WTC11 (cell line): ENCODE measurements around the gene EYS. TPM values are rescaled to one million over a fixed set of nuclear protein-coding genes. Genes with fewer than 3 reads are reported as not detected.
A peak's percentile ranks its signal among the peaks of the same experiment; 100 is the strongest.

ENCODE experiments used
- ATAC-seq: fragments of 200-7000 bp; cut with Tn5 transposase; 2 replicates; pipeline ENCODE4 v1.10.0; 2021; ENCODE audit warnings: mild to moderate bottlenecking, moderate library complexity
- CTCF ChIA-PET: fragments of 300-600 bp; sonication (Branson Sonifier 250); formaldehyde crosslinking; loops from one replicate; lab custom pipeline; 2021; ENCODE audit warnings: antibody characterized with exemption; lab: Charles Lee
- POLR2A ChIA-PET: fragments of 350-600 bp; sonication (Branson Sonifier 250); formaldehyde crosslinking; loops from one replicate; lab custom pipeline; 2021; ENCODE audit warnings: antibody characterized with exemption; lab: Charles Lee
- DNase-seq: peaks from one replicate; pipeline ENCODE4 v3.0.0; 2021; ENCODE audit warnings: low spot score
- H3K27ac Mint-ChIP-seq: 2 replicates; pipeline ENCODE4 v1.8.0; 2021; ENCODE audit warnings: mixed read lengths
- H3K27me3 Mint-ChIP-seq: 2 replicates; pipeline ENCODE4 v1.8.0; 2021; ENCODE audit warnings: low read depth, mild to moderate bottlenecking, moderate library complexity, mixed read lengths
- H3K36me3 Mint-ChIP-seq: 2 replicates; pipeline ENCODE4 v1.8.0; 2021; ENCODE audit warnings: mixed read lengths
- H3K4me1 Mint-ChIP-seq: 2 replicates; pipeline ENCODE4 v1.8.0; 2022; ENCODE audit warnings: mixed read lengths
- H3K4me3 Mint-ChIP-seq: 2 replicates; pipeline ENCODE4 v1.8.0; 2021; ENCODE audit warnings: mild to moderate bottlenecking, moderate library complexity, mixed read lengths
- H3K9me3 Mint-ChIP-seq: 2 replicates; pipeline ENCODE4 v1.8.0; 2021; ENCODE audit warnings: mixed read lengths
- CREB1 ChIP-seq: sonication (generic); formaldehyde crosslinking; IDR thresholded peaks from 2 replicates; pipeline ENCODE4 v1.8.0; 2023; ENCODE audit warnings: mild to moderate bottlenecking, missing genetic modification reagents
- EMX1 ChIP-seq: fragments of 250-450 bp; sonication (Bioruptor Pico); IDR thresholded peaks from 2 replicates; pipeline ENCODE4 v1.8.0; 2021; ENCODE audit warnings: mild to moderate bottlenecking
- GRHL2 ChIP-seq: fragments of 250-450 bp; sonication (Bioruptor Pico); IDR thresholded peaks from 2 replicates; pipeline ENCODE4 v1.8.0; 2022; ENCODE audit warnings: mild to moderate bottlenecking, moderate library complexity; ENCODE audit not compliant: insufficient replicate concordance, severe bottlenecking
- NFATC4 ChIP-seq: fragments of 250-450 bp; sonication (Bioruptor Pico); IDR thresholded peaks from 2 replicates; pipeline ENCODE4 v1.9.0; 2021; ENCODE audit warnings: mild to moderate bottlenecking
- PRDM15 ChIP-seq: sonication (generic); formaldehyde crosslinking; IDR thresholded peaks from 2 replicates; pipeline ENCODE4 v1.8.0; 2022; ENCODE audit warnings: missing genetic modification reagents
- ZBTB21 ChIP-seq: sonication (generic); formaldehyde crosslinking; IDR thresholded peaks from 2 replicates; pipeline ENCODE4 v1.8.1; 2023; ENCODE audit warnings: mild to moderate bottlenecking, missing genetic modification reagents, borderline replicate concordance
- ZNF219 ChIP-seq: sonication (generic); formaldehyde crosslinking; IDR thresholded peaks from 2 replicates; pipeline ENCODE4 v1.8.0; 2023; ENCODE audit warnings: missing genetic modification reagents, mild to moderate bottlenecking, borderline replicate concordance
- ZNF232 ChIP-seq: sonication (generic); formaldehyde crosslinking; IDR thresholded peaks from 2 replicates; pipeline ENCODE4 v1.8.0; 2022; ENCODE audit warnings: mild to moderate bottlenecking, missing genetic modification reagents
- ZNF416 ChIP-seq: fragments of 250-450 bp; sonication (Bioruptor Pico); IDR thresholded peaks from 2 replicates; pipeline ENCODE4 v1.9.0; 2021; ENCODE audit warnings: mild to moderate bottlenecking, inconsistent platforms
- ZNF423 ChIP-seq: fragments of 250-450 bp; sonication (Bioruptor Pico); IDR thresholded peaks from 2 replicates; pipeline ENCODE4 v2.1.2; 2022; ENCODE audit warnings: mild to moderate bottlenecking, moderate library complexity
- ZNF532 ChIP-seq: fragments of 250-450 bp; sonication (Bioruptor Pico); IDR thresholded peaks from 2 replicates; pipeline ENCODE4 v1.9.0; 2021; ENCODE audit warnings: mild to moderate bottlenecking, borderline replicate concordance
- total RNA-seq: library from RNA; stranded (reverse); gene quantifications from 3 replicates; pipeline ENCODE4 v1.2.3, GENCODE V29; 2021
- TF ChIP-seq, protein P1 (sequence below): fragments of 250-450 bp; sonication (Bioruptor Pico); IDR thresholded peaks from 2 replicates; pipeline ENCODE4 v1.8.0; 2021; ENCODE audit warnings: mild to moderate bottlenecking
- TF ChIP-seq, protein P2 (sequence below): sonication (generic); formaldehyde crosslinking; IDR thresholded peaks from 2 replicates; pipeline ENCODE4 v1.8.0; 2023; ENCODE audit warnings: missing genetic modification reagents
- TF ChIP-seq, protein P3 (sequence below): fragments of 250-450 bp; sonication (Bioruptor Pico); conservative IDR thresholded peaks from 2 replicates; pipeline ENCODE4 v1.9.0; 2021; ENCODE audit warnings: mild to moderate bottlenecking
- TF ChIP-seq, protein P4 (sequence below): fragments of 250-450 bp; sonication (Bioruptor Pico); IDR thresholded peaks from 2 replicates; pipeline ENCODE4 v2.1.2; 2022; ENCODE audit warnings: mild to moderate bottlenecking, moderate library complexity

EYS gene
- total RNA-seq, 1 experiment from 2014 or later: not detected

DNA sequence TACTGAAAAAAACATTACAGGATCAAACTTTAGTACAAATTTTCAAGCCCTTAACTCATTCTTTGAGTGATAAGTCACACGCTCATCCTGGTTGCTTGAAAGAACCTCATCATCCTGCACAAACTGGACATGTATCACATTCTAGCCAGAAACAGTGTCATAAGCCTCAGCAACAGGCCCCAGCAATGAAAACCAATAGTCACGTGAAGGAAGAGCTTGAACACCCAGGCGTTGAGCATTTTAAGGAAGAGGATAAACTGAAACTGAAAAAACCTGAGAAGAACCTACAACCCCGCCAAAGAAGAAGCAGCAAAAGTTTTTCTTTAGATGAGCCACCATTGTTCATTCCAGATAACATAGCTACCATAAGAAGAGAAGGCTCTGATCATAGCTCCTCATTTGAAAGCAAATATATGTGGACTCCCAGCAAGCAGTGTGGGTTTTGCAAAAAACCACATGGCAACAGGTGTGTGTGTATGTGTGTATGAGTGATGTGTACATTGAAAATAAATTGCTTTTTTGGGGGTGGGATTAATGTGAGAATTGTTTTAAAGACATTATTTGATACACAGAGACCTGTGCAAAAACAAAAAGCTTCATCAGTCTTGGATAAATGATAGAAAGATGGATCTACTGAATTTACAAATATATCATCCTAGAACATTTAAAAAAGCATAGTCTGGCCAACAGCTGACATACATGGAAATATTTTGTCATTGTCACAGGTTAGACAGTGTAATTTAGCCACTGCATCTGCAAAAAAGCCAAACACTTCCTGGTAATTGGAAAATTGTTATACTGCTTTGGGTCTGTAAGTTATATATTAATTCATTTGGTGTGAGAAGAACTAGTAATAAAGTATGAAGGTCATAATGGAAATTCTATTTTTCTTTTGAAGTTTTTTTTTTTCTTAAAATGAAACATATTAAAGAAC is 2021.3 kb downstream of the EYS start:
- H3K9me3 Mint-ChIP-seq: peaks cover 6% of the 10 kb centered on the region; the same call in 1 of the 2 replicates
- peaks cover 8% of the 10 kb centered on the region for H3K4me1 Mint-ChIP-seq
- no peak overlapping the region for H3K4me3 Mint-ChIP-seq
- ATAC-seq (no peak), DNase-seq (no peak)
- TF ChIP-seq ZNF423 (CRISPR knock-in tag): no peak
- no peak for TF ChIP-seq ZNF219 (CRISPR knock-in tag)
- TF ChIP-seq PRDM15 (CRISPR knock-in tag): no peak
- TF ChIP-seq, protein P1, sequence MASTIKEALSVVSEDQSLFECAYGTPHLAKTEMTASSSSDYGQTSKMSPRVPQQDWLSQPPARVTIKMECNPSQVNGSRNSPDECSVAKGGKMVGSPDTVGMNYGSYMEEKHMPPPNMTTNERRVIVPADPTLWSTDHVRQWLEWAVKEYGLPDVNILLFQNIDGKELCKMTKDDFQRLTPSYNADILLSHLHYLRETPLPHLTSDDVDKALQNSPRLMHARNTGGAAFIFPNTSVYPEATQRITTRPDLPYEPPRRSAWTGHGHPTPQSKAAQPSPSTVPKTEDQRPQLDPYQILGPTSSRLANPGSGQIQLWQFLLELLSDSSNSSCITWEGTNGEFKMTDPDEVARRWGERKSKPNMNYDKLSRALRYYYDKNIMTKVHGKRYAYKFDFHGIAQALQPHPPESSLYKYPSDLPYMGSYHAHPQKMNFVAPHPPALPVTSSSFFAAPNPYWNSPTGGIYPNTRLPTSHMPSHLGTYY: no peak
- no peak for TF ChIP-seq ZBTB21 (CRISPR knock-in tag)
- H3K36me3 Mint-ChIP-seq: peaks cover 41% of the 10 kb centered on the region
- POLR2A ChIA-PET: no interaction called here
- CTCF ChIA-PET: interaction anchor here (1.2 kb wide), 1 partner anchor 87 kb away, joined by 3 read pairs; no protein-coding TSS in a partner anchor
- peak overlapping the region; percentile 13; the same call in 1 of the 2 replicates for H3K27ac Mint-ChIP-seq
- H3K27me3 Mint-ChIP-seq: no peaks in the 10 kb centered on the region

- ATAC-seq (no peak), DNase-seq (no peak)
- POLR2A ChIA-PET: no interaction called here
- CTCF ChIA-PET: no interaction called here
- H3K4me3 Mint-ChIP-seq: no peak overlapping the region
- peaks cover 6% of the 10 kb centered on the region; the same call in 1 of the 2 replicates for H3K9me3 Mint-ChIP-seq
- no peak overlapping the region for H3K27ac Mint-ChIP-seq
- peaks cover 10% of the 10 kb centered on the region for H3K4me1 Mint-ChIP-seq
- peaks cover 43% of the 10 kb centered on the region for H3K36me3 Mint-ChIP-seq
- TF ChIP-seq ZBTB21 (CRISPR knock-in tag) (no peak), ZNF423 (CRISPR knock-in tag) (no peak), GRHL2 (no peak), NFATC4 (no peak)
- TF ChIP-seq, protein P2, sequence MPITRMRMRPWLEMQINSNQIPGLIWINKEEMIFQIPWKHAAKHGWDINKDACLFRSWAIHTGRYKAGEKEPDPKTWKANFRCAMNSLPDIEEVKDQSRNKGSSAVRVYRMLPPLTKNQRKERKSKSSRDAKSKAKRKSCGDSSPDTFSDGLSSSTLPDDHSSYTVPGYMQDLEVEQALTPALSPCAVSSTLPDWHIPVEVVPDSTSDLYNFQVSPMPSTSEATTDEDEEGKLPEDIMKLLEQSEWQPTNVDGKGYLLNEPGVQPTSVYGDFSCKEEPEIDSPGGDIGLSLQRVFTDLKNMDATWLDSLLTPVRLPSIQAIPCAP (CRISPR knock-in tag): no peak
- no peaks in the 10 kb centered on the region for H3K27me3 Mint-ChIP-seq
Observed at GRCh38 chr6:63683071-63683603, 2023.9 kb downstream of the EYS start.

DNA sequence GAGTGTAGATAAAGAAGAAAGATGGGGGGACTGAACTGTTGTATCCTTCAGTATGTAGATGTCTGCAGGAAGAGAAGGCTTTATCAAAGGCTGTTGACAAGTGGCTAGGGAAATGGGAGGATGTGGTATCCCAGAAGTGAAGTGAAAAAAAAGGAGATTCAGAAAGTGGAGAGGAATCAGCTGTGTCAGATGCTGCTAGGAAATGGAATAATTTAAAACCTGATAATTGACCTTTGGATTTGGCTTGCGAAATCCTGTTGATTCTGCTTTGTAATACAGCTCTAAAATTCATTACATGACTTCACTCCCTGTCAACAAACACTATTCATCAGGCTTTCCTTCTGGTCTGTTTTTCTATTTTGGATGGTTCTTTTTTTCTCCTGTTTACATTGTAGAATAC is 2029.7 kb downstream of the EYS start:
- POLR2A ChIA-PET: no interaction called here
- TF ChIP-seq, protein P3, sequence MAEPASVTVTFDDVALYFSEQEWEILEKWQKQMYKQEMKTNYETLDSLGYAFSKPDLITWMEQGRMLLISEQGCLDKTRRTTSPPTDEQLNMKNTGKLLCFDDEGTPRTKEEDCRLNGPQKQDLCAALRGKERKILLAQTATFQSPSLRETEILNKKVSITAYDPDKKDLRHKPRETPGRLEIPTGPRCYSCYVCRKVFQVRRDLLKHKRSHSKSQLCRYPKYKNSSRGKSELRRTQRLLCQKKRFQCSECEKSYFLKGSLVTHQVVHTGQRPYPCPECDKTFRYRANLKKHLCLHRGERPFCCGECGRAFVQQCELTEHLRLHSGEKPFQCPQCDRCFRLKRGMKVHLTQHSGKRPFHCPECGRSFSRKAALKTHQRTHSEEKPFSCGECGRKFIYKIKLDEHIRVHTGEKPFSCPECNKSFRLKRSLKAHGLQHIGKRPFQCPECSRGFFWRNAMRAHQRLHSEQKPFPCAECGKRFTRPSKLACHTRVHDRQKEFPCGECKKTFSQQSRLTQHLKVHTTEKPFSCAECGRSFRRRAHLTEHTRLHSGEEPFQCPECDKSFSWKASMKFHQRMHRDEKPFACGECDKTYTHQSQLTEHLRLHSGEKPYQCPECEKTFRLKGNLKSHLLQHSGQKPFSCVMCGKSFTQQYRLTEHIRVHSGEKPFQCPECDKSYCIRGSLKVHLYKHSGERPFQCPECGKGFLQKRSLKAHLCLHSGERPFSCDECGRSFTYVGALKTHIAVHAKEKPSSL: no peak
- TF ChIP-seq CREB1 (CRISPR knock-in tag): no peak
- no peak for TF ChIP-seq ZNF416 (CRISPR knock-in tag)
- no peak for TF ChIP-seq ZNF232 (CRISPR knock-in tag)
- TF ChIP-seq ZNF532 (CRISPR knock-in tag): no peak
- TF ChIP-seq EMX1 (CRISPR knock-in tag): no peak
- TF ChIP-seq, protein P4, sequence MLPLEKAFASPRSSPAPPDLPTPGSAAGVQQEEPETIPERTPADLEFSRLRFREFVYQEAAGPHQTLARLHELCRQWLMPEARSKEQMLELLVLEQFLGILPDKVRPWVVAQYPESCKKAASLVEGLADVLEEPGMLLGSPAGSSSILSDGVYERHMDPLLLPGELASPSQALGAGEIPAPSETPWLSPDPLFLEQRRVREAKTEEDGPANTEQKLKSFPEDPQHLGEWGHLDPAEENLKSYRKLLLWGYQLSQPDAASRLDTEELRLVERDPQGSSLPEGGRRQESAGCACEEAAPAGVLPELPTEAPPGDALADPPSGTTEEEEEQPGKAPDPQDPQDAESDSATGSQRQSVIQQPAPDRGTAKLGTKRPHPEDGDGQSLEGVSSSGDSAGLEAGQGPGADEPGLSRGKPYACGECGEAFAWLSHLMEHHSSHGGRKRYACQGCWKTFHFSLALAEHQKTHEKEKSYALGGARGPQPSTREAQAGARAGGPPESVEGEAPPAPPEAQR (CRISPR knock-in tag): no peak

More for the DNA sequence above, 2029.7 kb downstream of the EYS start:
- DNase-seq (no peak), ATAC-seq (no peak)
- H3K36me3 Mint-ChIP-seq: peaks cover 14% of the 10 kb centered on the region
- peaks cover 20% of the 10 kb centered on the region for H3K4me1 Mint-ChIP-seq
- no peak overlapping the region for H3K4me3 Mint-ChIP-seq
- CTCF ChIA-PET: no interaction called here
- no peaks in the 10 kb centered on the region for H3K27me3 Mint-ChIP-seq
- no peak overlapping the region for H3K27ac Mint-ChIP-seq
- no peaks in the 10 kb centered on the region for H3K9me3 Mint-ChIP-seq
